Inflammatory macrophage treated with lipopolysaccharide for 4 hours (primary cell): ENCODE measurements around the gene TRRAP.

Experiments
- DNase-seq: peaks from one replicate; pipeline ENCODE4 v3.0.0-alpha.2; 2020

Gene TRRAP

DNA sequence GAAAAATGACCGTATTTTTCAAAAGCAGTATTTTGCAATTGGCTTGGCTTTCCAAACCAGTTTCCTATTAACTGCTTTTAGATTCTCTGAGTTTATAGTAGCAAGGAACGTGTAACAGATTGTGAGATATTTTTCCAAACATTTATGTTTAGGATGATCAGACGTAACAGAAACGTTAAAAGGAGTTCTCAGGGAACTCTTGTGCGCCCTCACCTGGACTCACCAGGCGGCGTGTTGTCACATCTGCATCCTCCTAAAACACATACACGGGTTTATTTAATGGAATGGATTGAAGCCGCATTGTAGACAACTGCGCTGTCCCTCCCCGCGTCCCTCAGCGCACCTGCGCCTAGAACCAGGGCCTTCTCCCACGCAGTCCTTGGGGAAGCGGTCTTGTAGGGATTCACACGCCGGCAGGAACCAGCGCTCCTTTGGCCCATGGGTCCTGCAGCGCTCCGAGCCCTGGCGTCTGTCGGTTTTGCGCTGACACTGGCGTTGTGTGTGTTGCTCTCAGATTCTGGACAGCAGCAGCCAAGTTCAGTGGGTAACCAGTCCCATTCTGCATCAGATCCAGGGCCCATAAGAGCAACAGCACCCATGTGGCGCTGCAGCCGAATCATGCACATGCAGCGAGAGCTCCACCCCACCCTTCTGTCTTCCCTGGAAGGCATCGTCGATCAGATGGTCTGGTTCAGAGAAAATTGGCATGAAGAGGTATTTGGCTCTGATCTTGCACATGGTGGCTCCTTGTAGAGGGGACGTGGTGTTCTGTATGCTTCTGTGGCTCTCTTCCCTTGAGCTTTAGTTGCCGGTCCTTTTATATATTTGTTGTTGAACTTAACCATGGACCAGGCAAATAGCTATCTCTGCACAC is 114.9 kb downstream of the TRRAP start:
- no peak for DNase-seq

DNA sequence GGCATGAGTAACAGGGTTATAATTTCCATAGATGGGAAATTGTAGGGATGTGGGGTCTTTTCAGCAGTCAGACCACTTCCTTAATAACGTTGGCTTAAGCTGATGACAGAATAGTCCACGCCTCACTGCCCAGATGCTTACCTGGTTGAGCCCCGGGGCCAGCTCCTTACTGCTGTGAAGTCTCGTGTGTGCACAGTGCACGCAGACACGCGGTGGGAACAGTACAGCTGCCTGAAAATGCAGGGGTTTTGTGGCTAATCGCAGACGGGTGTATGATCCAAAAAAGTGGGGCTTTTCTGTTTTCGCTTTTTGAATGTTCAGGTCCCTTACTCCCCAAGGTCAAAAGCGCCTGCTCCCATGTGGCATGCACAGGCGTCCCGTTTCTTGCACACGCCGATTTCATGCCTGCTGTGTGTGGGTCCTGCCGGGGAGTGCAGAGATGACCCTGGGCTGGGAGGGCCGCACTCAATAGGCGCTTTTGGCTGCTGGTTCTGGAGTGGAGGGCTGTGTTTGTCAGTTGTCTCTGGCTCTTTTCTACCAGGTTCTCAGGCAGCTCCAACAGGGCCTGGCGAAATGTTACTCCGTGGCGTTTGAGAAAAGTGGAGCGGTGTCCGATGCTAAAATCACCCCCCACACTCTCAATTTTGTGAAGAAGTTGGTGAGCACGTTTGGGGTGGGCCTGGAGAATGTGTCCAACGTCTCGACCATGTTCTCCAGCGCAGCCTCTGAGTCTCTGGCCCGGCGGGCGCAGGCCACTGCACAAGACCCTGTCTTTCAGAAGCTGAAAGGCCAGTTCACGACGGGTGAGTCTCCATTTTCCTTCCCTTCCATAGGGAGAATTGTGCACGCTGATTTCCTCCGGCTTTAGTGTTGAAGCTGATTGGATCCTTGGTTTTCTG is 116.0 kb downstream of the TRRAP start:
- no peak for DNase-seq

DNA sequence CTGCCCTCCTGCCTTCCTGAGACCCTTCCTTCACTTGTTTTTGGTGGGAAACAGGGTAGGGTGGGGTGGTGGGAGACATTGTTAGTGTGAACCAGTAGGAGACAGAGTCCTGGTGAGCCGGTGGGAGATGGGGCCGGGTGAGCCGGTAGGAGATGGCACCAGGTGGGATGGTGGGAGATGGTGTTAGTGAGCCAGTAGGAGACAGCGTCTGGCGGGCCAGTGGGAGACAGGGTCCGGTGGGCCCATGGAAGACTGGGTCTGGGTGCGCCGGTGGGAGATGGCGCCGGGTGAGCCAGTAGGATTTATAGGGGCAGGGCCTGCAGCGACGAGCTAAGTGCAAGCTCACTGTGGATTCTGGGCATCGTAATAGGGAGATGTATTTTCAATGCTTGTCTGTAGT is 116.8 kb downstream of the TRRAP start:
- DNase-seq: no peak

DNA sequence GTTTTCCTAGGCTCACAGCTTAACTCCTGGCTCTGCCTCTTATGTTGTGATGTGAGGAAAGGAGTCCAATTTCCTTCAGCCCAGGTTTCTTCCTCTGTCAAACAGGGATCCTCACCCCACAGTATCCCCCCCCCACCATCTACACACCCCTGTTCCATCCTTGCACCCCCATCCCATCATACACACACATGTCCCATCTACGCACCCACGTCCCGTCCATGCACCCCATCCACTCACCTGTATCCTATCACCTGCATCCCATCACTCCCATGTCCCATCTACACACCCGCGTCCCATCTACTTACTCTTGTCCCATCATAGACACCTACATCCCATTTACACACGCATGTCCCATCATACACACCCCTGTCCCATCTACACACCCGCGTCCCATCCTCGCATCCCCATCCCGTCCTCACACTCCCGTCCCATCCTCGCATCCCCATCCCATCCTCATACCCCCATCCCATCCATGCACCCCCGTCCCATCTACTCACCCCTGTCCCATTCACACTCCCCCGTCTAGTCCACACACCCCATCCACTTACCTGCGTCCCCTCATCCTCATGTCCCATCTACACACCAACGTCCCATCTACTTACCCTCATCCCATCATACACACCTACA is 117.3 kb downstream of the TRRAP start:
- no peak for DNase-seq

DNA sequence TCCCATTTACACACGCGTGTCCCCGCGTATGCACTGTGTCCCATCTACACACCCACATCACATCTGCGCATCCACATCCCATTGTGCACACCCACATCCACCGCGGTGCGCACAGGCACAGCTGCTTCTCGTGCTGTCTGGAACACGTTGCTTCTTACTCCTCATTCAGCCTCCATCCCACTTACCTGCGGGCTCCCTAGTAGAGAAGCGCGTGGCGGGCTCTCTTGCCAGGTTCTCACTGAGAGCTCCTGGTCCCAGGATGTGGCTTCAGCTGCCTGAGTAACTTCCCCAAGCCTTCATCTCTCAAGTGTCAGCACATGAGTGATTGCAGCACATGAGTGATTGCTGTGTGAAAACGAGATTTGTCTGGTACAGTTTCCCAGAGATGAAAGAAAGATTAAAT is 117.8 kb downstream of the TRRAP start:
- no peak for DNase-seq

DNA sequence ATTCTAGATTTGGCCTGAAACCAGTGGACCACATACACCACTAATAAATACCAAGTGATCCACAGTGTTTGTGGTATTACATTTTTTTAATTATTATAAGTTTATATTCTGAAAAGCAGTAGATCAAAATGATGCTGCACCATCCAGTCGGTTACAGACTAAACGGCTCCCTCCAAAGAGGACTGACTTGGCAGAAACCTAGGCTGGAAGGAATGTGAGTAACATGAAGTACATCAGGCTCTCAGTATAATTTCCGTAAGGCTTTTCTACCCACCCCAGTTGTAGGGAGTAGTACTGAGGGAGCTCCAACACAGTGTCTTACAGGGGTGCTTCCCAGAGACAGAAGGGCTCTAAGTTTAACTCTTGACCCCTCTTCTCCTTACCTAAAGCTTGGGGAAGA is 119.5 kb downstream of the TRRAP start:
- DNase-seq: no peak

DNA sequence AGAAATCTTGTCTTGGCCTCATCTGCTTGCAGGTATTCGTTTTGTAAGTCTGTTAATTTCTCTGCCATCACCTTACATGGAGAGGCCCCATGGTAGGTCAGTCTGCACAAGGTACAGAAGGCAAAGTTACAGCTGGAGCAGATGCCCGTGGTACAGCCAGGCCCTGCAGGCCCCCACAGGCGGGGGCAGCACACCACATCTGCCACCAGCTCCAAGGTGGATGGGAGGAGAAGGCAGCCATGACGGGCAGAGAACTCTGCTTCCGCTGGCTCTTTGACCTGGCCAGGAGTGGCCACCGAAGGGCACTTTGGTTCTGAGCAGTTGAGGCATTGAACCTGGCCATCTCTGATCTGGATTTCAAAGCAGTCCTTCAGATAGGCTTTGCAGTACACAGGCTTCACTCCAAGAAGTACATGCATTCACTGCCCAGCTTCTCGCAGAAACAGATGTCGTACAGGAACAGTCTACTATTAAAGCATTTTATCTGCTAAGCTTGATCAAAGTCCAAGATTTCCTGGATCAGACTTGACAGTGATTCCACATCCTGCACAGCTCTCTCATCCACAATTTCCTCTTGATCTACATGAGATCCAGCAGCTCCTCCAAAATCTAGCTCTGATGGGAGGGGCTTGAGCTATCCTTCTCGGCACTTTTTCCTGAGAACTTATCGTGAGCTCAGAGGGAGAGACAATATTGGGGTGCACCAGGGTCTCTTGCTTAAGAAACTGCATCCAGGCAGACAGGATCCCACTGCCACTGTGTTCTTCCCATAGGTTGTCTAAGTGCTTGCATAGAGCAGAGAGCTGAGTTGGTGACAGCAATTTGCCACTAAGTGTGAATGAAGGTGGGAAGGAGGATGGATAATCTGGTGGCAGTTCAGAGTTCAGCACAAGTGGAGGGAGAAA is 120.7 kb downstream of the TRRAP start:
- no peak for DNase-seq

DNA sequence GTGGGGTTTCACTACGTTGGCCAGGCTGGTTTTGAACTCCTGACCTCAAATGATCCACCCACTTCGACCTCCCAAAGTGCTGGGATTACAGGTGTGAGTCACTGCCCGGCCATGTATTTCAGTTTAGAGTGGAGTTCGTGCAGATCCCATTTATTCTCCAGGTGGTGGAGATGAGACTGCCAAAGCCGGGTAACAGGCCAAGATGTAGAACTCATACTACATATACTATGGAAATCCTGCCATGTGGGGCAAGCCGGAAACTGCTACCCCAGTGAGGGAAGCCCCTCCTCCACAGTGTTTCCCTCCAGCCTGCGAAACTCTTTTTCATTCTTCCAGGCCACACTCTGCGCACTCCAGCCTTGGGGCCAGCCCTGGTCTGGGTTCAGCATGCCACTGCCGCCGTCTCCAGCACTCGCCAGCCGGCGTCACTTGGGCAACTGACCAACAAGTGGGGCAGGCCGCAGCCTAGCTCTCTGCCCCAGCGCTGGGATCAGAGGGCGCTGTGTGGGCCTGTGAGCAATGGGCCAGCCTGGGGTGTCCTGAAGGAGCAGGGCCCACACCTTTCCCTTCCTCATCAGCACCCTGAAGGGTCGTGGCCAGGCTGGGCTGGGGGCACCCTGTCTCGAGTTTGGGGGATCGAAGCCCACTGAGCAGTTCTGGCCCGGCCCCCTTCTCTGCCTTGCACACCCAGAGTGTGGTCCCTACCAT is 122.0 kb downstream of the TRRAP start:
- DNase-seq: no peak

DNA sequence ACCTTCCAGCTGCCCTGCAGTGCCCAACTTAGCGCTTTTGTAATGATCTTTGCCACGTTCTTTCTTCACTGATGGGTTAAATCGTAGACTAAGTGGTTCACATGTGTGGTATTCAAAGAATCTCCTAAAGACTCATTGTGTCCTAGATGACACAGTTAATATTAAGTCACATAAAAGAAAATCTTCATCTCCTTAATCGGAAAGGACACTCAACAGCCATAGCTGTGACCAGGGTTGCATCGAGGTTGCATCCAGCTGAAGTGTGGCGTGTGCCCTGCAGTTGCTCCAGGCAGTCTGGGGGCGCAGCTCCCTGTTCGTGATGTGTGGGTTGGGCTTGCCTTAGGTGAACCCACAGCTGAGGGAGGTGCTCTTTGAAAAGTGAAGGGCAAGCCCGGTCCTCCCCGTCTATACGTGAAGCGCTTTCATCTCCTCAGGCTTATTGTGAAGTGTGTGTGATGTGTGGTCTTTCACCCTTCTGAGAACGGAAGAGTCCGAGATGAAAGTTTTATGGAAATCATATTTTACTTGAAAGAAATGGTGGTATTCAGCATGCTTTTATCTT is 122.7 kb downstream of the TRRAP start:
- no peak for DNase-seq

DNA sequence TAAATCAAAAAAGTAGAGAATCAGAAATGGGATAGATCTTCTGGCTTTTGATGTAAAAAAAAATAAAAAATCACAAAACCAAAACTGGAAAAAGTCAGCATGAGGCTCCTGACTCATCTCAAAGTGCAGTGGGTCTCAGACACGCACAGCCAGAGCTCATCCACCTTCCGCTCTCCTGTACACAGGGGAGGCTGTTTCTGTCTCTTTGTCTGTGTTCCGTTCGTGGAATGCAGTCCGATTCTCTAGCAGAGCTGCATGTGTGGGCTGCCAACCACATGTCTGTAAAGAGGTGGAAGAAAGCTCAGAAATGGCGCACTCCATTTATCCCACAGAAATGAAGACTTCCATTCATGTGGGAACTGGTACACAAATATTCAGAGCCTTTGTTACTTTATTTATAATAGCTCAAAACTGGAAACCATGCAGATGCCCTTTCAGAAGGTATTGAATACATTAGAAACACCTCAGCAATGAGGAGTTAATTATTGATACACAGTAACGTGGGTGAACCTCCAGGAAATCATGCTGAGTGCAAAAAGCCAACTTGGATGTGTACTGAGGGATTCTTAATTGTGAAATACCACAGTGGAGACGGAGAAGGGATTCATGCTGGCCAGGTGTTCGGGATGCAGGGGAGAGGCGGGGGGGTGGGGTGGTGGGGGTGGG is 123.3 kb downstream of the TRRAP start:
- no peak for DNase-seq

DNA sequence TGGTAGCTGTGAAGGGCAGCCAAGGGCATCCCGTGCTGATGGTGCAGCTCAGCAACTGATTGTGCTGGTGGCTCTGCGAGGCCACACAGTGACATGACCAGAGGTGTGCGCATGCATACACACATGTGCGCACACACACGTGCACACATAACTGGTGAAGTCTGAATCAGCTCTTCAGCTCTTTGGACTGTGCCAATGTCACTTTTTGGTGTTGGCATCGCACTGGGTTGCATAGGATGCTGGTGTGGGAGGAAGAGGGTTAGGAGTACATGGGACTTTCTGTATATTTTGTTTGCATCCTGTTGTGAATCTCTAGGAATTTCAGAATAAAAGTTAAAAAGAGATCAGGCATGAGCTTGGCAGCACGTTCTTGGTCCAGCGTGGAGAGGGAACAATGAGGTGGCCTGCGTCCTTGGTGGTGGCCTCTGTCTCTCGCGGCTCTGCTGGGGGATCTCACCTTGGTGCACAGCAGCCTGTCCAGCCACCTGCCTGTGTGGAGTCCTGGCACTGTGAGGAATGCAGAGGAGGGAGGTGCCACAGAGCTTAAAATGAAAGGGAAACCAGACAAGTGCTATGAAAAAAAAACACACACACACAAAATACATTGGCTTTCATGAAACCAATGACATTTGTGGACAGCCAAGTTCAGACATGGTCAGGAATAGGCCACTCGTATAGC is 124.0 kb downstream of the TRRAP start:
- DNase-seq: no peak

DNA sequence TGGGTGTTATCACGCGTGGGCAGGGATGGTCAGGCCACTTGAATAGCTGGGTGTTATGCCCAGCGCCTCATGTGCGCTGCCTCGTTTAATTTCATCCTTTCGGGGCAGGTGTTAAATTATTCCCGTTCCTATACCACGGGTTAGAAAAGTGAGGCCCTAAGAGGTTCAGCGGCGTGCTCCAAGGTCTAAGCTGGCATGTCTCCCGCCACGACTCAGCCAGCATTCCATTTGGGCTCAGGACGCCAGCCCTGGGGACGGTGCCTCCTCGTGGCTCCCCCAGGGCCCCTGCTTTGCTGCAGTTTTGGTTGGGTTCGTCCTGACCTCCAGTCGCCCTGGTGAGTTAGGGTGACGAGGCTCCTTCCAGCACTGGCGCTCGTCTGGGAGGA is 124.5 kb downstream of the TRRAP start:
- DNase-seq: no peak

DNA sequence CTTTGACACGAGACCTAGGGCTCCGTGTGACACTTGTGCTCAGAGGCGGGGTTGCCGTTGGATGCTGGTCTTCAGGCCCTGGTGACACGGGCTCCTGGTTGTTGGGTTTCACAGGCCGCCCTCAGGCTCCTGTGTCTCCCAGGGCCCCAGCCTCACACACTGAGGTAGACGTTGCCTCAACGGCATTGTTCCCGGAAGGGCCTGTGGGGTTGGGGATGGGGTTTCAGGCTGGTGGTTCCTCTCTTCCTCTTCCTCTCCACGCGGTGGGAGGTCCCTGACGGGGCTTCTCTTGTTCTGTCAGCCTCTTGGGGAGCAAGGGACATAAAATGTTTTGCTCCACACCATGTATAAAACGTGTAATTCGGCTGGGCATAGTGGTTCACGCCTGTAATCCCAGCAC is 125.1 kb downstream of the TRRAP start:
- DNase-seq: no peak

DNA sequence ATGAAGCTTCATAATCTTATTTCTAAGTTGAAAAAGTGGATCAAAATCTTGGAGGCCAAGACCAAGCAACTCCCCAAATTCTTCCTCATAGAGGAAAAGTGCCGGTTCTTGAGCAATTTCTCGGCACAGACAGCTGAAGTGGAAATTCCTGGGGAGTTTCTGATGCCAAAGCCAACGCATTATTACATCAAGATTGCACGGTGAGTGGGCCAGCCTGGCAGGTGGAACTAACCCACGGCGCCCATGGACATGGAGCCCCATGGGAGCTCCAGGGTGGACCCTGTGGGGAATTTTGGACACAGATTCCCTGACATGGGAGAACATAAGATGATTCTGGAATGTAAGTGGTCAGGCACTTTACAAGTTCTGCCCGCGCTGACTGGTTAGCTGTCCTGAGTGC is 125.9 kb downstream of the TRRAP start:
- peak; percentile 2 for DNase-seq

DNA sequence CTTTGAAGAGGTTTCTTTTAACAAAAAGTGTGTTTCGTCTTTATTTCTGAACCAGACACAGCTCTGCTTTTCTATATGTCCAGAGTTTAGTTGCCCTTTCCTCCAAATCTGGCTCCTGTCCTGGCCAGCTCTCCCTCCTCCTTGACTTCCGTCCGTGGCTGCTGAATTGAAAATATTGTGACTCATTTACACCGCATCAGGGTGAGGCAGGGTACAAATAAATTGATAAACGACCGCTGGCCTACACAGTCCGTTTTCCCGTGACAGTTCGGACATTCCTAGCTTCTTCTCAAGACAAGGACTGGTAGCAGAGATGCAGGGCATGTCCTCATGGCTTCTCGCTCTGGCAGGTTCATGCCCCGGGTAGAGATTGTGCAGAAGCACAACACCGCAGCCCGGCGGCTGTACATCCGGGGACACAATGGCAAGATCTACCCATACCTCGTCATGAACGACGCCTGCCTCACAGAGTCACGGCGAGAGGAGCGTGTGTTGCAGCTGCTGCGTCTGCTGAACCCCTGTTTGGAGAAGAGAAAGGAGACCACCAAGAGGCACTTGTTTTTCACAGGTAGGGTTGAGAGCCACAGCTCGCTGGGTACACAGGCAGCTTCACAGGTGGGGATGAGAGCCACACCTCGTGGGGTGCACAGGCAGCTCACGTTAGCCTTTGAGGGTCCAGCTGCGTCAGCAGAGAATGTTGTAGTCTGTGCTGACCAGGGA is 126.6 kb downstream of the TRRAP start:
- no peak for DNase-seq

DNA sequence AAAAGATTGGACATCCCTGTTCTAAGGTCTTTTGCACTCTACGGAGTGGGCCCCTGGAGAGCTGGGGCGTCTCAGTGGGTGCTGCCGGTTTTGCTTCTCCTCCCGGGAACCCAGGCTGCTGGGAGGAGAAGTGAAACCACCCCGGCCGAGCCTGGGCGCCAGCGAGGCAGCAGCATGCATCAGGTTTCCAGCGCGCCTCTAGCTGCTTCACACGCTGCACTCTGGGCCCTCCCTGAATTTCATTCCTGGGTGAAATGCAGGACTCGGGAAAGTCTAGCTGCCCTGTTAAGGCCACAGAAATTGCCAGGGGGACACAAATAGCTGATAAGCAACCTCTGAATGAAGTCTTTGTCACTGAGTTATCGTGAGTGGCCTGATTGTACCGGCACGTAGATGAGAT is 127.4 kb downstream of the TRRAP start:
- peak; percentile 37 for DNase-seq

DNA sequence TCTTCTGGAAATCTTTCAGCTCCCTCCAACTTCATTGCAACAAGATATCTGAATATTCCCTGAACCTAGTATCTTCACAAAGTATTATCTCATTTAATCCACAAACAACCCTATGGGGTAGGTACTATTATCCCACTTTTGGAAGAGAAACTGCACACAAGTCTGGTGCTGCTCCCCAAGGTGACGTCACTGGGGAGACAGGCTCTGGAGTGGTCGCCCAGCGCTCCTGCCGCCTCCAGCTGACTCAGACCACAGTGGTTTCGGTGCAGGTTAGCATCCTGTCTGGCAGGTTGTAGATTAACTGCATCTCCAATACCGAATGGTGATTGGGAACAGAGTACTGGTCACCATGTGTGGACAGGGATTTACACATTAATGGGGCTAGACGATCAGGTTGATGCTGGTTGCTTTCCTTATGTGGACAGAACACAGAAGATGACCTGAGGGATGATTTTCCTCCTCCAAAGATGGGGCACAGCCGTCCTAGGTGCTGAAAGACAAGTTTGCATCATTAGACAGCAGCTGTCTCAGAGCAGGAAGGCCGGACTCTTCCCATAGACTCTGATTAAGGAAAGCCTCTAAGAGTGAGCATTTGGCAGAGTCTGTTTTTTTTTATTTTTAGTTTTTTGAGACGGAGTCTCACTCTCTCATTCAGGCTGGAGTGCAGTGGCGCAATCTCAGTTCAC is 128.6 kb downstream of the TRRAP start:
- no peak for DNase-seq

DNA sequence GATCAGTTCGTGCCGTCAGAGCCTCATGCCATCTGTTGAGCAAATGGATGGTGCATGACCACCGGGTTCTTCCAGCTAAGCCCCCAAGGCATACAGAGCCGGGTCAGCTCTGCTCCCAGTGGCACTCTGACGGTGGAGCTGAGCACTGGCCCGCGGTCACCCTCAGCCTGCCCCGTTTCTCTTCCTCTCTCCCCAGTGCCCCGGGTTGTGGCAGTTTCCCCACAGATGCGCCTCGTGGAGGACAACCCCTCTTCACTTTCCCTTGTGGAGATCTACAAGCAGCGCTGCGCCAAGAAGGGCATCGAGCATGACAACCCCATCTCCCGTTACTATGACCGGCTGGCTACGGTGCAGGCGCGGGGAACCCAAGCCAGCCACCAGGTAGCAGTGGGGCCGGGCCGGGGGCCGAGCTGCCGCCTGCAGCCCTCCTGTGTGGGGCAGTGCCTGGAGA is 129.9 kb downstream of the TRRAP start:
- no peak for DNase-seq
